ENCODE measurements around the gene WAPL.

- no peak for TF ChIP-seq CTCF (IDR thresholded peaks at IDR 0.05)
- TF ChIP-seq POLR2AphosphoS5 (IDR thresholded peaks at IDR 0.05), result no peak
- no peak for TF ChIP-seq POLR2A (IDR thresholded peaks at IDR 0.05)
- TF ChIP-seq EP300 (IDR thresholded peaks at IDR 0.05), result no peak
Observed at GRCh38 chr10:86436963-86437362, 84.6 kb downstream of the WAPL start.
